GM10248 (cell line): ENCODE results near the gene PSMG3.

Source experiments
- CTCF ChIA-PET: fragments of 300-600 bp; sonication (Branson Sonifier 250); formaldehyde crosslinking; extraction: SDS; loops from one replicate; lab custom pipeline; 2021; ENCODE audit warnings: antibody characterized with exemption; lab: Yijun Ruan, JAX
- POLR2A ChIA-PET: fragments of 350-650 bp; sonication (Branson Sonifier 250); formaldehyde crosslinking; extraction: SDS; loops from one replicate; lab custom pipeline; 2020; ENCODE audit warnings: antibody characterized with exemption; lab: Yijun Ruan, JAX
- DNase-seq: peaks from one replicate; pipeline ENCODE4 v3.0.0; 2012; ENCODE audit errors: extremely low spot score
- TF ChIP-seq, protein P1 (sequence below): IDR thresholded peaks from 2 replicates; pipeline ENCODE4 v1.5.1; 2012; ENCODE audit warnings: mild to moderate bottlenecking, low read depth; ENCODE audit errors: extremely low read depth, missing control alignments, control extremely low read depth

The PSMG3 gene

DNA sequence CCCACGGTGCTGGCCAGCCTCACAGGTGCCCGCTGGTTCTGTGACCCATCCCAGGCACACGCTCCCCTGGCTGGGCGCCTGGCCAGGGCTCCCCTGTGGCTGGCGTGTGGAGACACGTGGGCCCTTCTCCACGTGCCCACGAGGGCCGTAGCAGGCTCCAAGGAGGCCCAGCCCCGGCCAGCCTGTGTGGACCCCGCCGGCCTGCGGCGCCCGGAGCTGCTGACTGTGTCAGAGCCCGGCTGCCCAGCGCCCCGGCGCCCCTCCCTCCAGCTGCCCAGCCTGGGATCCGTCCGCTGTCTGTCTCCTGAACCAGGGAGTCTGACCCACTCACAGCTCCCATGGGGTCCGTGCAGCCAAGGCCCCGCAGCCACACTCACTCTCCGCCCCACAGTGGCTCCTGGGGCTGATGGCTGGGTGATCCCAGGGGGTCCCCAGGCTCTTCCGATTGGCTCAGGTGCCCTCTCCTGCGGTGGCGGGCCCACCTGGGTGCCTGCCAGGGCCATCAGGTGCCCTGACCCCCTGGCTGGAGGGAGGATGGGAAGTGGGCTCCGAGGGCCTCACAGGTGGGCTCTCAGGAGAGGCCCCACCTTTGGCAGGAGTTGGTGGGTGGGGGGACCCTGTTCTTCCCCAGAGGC, 23.4 kb downstream of the PSMG3 start:
- ChIA-PET CTCF (interaction anchor here (1.4 kb wide), 1 partner anchor 12 kb away, joined by 3 read pairs; no protein-coding TSS in a partner anchor), POLR2A (no interaction called here)
- TF ChIP-seq, protein P1, sequence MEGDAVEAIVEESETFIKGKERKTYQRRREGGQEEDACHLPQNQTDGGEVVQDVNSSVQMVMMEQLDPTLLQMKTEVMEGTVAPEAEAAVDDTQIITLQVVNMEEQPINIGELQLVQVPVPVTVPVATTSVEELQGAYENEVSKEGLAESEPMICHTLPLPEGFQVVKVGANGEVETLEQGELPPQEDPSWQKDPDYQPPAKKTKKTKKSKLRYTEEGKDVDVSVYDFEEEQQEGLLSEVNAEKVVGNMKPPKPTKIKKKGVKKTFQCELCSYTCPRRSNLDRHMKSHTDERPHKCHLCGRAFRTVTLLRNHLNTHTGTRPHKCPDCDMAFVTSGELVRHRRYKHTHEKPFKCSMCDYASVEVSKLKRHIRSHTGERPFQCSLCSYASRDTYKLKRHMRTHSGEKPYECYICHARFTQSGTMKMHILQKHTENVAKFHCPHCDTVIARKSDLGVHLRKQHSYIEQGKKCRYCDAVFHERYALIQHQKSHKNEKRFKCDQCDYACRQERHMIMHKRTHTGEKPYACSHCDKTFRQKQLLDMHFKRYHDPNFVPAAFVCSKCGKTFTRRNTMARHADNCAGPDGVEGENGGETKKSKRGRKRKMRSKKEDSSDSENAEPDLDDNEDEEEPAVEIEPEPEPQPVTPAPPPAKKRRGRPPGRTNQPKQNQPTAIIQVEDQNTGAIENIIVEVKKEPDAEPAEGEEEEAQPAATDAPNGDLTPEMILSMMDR, result no peak
- no peak for DNase-seq

DNA sequence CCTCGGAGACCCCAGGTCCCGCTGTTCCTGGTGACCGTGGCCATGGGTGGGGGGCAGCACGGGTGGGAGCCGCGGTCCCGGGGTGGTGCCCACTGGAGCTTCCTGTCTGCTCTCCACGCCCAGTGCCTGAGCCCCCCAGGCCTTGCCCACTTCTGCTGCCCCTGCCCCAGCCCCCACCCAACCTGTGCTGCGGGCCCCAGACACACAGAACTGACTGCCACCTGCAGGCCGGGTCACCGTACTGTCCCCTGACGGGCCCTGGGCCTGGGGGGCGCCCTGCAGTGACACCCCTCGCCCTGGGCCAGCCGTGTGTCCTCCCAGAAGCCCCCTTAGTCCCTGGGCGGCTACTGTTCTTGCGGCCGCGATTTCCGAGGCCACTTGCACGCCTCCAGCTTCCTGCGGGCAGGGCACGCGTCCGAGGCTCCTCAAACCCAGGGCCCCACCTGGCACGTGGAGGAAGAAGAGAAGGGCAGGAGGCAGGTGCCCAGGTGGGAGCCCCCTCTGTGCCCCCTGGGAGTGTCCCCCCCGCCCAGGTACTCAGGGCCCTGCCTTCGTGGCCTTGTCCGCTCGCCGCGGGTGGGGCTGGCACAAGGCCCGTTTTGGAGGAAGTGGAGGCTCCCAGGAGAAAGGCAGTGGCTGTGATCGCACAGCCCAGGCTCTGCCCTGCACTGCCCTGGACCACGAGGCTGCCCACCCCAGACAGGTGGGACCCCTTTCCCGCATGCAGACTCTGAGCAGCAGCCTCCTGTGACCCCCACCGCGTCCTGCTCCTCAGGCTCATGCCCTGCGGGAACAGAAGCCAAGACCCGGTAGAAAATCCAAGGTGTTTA, 24.2 kb downstream of the PSMG3 start:
- TF ChIP-seq, protein P1, result no peak
- ChIA-PET POLR2A (no interaction called here), CTCF (no interaction called here)
- DNase-seq, result no peak

DNA sequence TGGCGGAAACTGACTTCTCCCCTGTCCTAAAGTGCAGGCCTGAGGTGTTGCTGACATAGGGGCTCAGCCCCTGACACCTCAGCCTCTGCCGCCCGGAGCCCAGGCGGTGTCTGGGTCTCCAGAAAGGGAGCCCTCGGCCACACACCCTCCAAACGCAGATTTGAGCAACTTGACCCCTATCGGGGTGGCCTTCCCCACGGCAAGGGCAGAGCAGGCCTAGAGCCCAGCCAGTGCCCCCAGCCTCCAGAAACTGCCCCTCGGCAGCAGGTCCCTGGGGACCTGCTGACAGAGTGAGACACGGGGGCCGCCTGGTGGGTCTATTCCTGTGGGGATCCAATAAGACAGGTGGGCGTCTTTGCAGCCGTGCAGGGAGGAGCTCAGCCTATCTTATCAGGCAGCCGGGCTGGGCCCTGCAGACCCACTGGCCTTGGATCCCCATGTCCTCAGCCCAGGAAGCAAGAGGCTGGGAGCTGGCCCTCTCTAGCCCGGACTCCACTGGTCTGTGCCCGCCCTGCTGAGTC, 24.9 kb downstream of the PSMG3 start:
- TF ChIP-seq, protein P1, result no peak
- ChIA-PET CTCF (no interaction called here), POLR2A (no interaction called here)
- no peak for DNase-seq

- ChIA-PET POLR2A (no interaction called here), CTCF (no interaction called here)
- DNase-seq, result no peak
- TF ChIP-seq, protein P1, result no peak
These were observed 25.5 kb downstream of the PSMG3 start for GRCh38 chr7:1544178-1544895.

DNA sequence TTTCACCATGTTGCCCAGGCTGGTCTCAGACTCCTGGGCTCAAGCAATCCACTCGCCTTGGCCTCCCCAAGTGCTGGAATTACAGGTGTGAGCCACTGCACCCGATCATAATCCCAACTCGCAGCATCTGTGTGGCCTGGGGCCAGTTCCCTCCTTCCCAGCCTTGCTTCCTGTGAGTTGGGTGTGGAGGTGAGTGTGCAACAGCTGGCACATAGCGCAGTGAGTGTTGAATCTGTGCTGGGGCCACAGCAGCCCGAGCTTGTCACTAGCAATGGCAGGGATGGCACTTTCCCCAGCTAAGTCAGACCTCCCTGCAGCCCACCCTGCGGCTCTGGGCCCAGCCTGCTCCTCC, 26.0 kb downstream of the PSMG3 start:
- CTCF ChIA-PET, result no interaction called here
- TF ChIP-seq, protein P1, result no peak
- POLR2A ChIA-PET, result no interaction called here
- DNase-seq, result no peak
